ENCODE data around the gene CITED4.
A peak's percentile ranks its signal among the peaks of the same experiment; 100 is the strongest.

CITED4 gene

GRCh38 chr1:40856656-40857302 is 5.4 kb downstream of the CITED4 start:
- no peak overlapping the region for H3K4ac ChIP-seq (ENCODE audit: low read depth, low read length)
- H3K79me1 ChIP-seq (ENCODE audit: low read length): no peaks in the 10 kb centered on the region
- H2BK15ac ChIP-seq (replicated peaks; ENCODE audit: low read depth): no peak overlapping the region
- no peaks in the 10 kb centered on the region for H3K79me2 ChIP-seq (ENCODE audit: control insufficient read depth, insufficient read depth, low read length)
- H3K27me3 ChIP-seq (ENCODE audit: insufficient read depth, low read length, poor library complexity): peaks cover 4% of the 10 kb centered on the region
- no peak overlapping the region for H2BK5ac ChIP-seq (ENCODE audit: low read length)
- no peak overlapping the region for H3K27ac ChIP-seq (ENCODE audit: low read depth, low read length)
- no peak overlapping the region for H2BK120ac ChIP-seq (ENCODE audit: low read depth, low read length)
- no peak overlapping the region for H3K4me3 ChIP-seq (ENCODE audit: low read length)
- no peaks in the 10 kb centered on the region for H3K36me3 ChIP-seq (ENCODE audit: control insufficient read depth, insufficient read depth, low read length)
- no peak overlapping the region for H4K8ac ChIP-seq (ENCODE audit: low read depth, low read length)
- no peak for DNase-seq
- H3K4me1 ChIP-seq (ENCODE audit: control insufficient read depth, low read depth, low read length): no peaks in the 10 kb centered on the region
- no peak overlapping the region for H3K23ac ChIP-seq (ENCODE audit: low read length)
- H3K4me2 ChIP-seq (ENCODE audit: low read length): no peak overlapping the region
- no CpG with 5 or more reads among the region's 9 CpGs for WGBS (ENCODE audit: extremely low coverage, insufficient coverage, low lambda C conversion rate)
- H3K9ac ChIP-seq (ENCODE audit: low read length): no peak overlapping the region
- H3K56ac ChIP-seq (ENCODE audit: low read length): no peak overlapping the region
- no peak overlapping the region for H3K18ac ChIP-seq (ENCODE audit: low read length)
- H4K5ac ChIP-seq (ENCODE audit: low read length): no peak overlapping the region
- no peak overlapping the region for H2AK5ac ChIP-seq (ENCODE audit: low read length)

GRCh38 chr1:40856116-40856515 is 6.0 kb downstream of the CITED4 start:
- Histone ChIP-seq H3K27me3 (ENCODE audit: insufficient read depth, low read length, poor library complexity) (peaks cover 2% of the 10 kb centered on the region), H4K5ac (ENCODE audit: low read length) (no peak overlapping the region), H2AK5ac (ENCODE audit: low read length) (no peak overlapping the region), H3K79me2 (ENCODE audit: control insufficient read depth, insufficient read depth, low read length) (no peaks in the 10 kb centered on the region), H3K4ac (ENCODE audit: low read depth, low read length) (no peak overlapping the region), H3K4me2 (ENCODE audit: low read length) (no peak overlapping the region), H3K56ac (ENCODE audit: low read length) (no peak overlapping the region), H3K23ac (ENCODE audit: low read length) (no peak overlapping the region), H2BK120ac (ENCODE audit: low read depth, low read length) (no peak overlapping the region), H4K8ac (ENCODE audit: low read depth, low read length) (no peak overlapping the region), H3K18ac (ENCODE audit: low read length) (no peak overlapping the region), H3K9ac (ENCODE audit: low read length) (no peak overlapping the region), H3K4me3 (ENCODE audit: low read length) (no peak overlapping the region), H3K27ac (ENCODE audit: low read depth, low read length) (no peak overlapping the region), H2BK5ac (ENCODE audit: low read length) (no peak overlapping the region), H3K4me1 (ENCODE audit: control insufficient read depth, low read depth, low read length) (no peaks in the 10 kb centered on the region), H3K36me3 (ENCODE audit: control insufficient read depth, insufficient read depth, low read length) (no peaks in the 10 kb centered on the region), H2BK15ac (replicated peaks; ENCODE audit: low read depth) (no peak overlapping the region), H3K79me1 (ENCODE audit: low read length) (no peaks in the 10 kb centered on the region)
- no peak for DNase-seq
- WGBS (ENCODE audit: extremely low coverage, insufficient coverage, low lambda C conversion rate): no CpG with 5 or more reads among the region's 3 CpGs

- no CpG with 5 or more reads among the region's 6 CpGs for WGBS (ENCODE audit: extremely low coverage, insufficient coverage, low lambda C conversion rate)
- Histone ChIP-seq H4K8ac (ENCODE audit: low read depth, low read length) (no peak overlapping the region), H2BK15ac (replicated peaks; ENCODE audit: low read depth) (no peak overlapping the region), H3K4ac (ENCODE audit: low read depth, low read length) (no peak overlapping the region), H3K27me3 (ENCODE audit: insufficient read depth, low read length, poor library complexity) (no peaks in the 10 kb centered on the region), H3K4me2 (ENCODE audit: low read length) (no peak overlapping the region), H3K18ac (ENCODE audit: low read length) (no peak overlapping the region), H2BK120ac (ENCODE audit: low read depth, low read length) (no peak overlapping the region), H3K4me3 (ENCODE audit: low read length) (no peak overlapping the region), H3K23ac (ENCODE audit: low read length) (no peak overlapping the region), H3K79me1 (ENCODE audit: low read length) (no peaks in the 10 kb centered on the region), H3K56ac (ENCODE audit: low read length) (no peak overlapping the region), H3K79me2 (ENCODE audit: control insufficient read depth, insufficient read depth, low read length) (no peaks in the 10 kb centered on the region), H2BK5ac (ENCODE audit: low read length) (no peak overlapping the region), H3K9ac (ENCODE audit: low read length) (no peak overlapping the region), H3K27ac (ENCODE audit: low read depth, low read length) (no peak overlapping the region), H3K4me1 (ENCODE audit: control insufficient read depth, low read depth, low read length) (no peaks in the 10 kb centered on the region), H3K36me3 (ENCODE audit: control insufficient read depth, insufficient read depth, low read length) (no peaks in the 10 kb centered on the region), H4K5ac (ENCODE audit: low read length) (no peak overlapping the region), H2AK5ac (ENCODE audit: low read length) (no peak overlapping the region)
- DNase-seq: peak; percentile 58
Measured at GRCh38 chr1:40855513-40855912, 6.7 kb downstream of the CITED4 start.

- no peak overlapping the region for H2AK5ac ChIP-seq (ENCODE audit: low read length)
- H3K23ac ChIP-seq (ENCODE audit: low read length): no peak overlapping the region
- H4K8ac ChIP-seq (ENCODE audit: low read depth, low read length): no peak overlapping the region
- WGBS (ENCODE audit: extremely low coverage, insufficient coverage, low lambda C conversion rate): no CpG with 5 or more reads among the region's 5 CpGs
- H3K36me3 ChIP-seq (ENCODE audit: control insufficient read depth, insufficient read depth, low read length): no peaks in the 10 kb centered on the region
- no peaks in the 10 kb centered on the region for H3K4me1 ChIP-seq (ENCODE audit: control insufficient read depth, low read depth, low read length)
- H3K4ac ChIP-seq (ENCODE audit: low read depth, low read length): no peak overlapping the region
- no peak overlapping the region for H2BK120ac ChIP-seq (ENCODE audit: low read depth, low read length)
- H3K56ac ChIP-seq (ENCODE audit: low read length): no peak overlapping the region
- H3K4me3 ChIP-seq (ENCODE audit: low read length): no peak overlapping the region
- no peak overlapping the region for H2BK15ac ChIP-seq (replicated peaks; ENCODE audit: low read depth)
- no peak overlapping the region for H2BK5ac ChIP-seq (ENCODE audit: low read length)
- no peak overlapping the region for H4K5ac ChIP-seq (ENCODE audit: low read length)
- H3K79me1 ChIP-seq (ENCODE audit: low read length): no peaks in the 10 kb centered on the region
- H3K79me2 ChIP-seq (ENCODE audit: control insufficient read depth, insufficient read depth, low read length): no peaks in the 10 kb centered on the region
- H3K27me3 ChIP-seq (ENCODE audit: insufficient read depth, low read length, poor library complexity): no peaks in the 10 kb centered on the region
- no peak overlapping the region for H3K27ac ChIP-seq (ENCODE audit: low read depth, low read length)
- H3K4me2 ChIP-seq (ENCODE audit: low read length): no peak overlapping the region
- no peak overlapping the region for H3K18ac ChIP-seq (ENCODE audit: low read length)
- H3K9ac ChIP-seq (ENCODE audit: low read length): no peak overlapping the region
- no peak for DNase-seq
Measured at GRCh38 chr1:40853885-40854170, 8.3 kb downstream of the CITED4 start.

GRCh38 chr1:40853113-40853884 is 8.9 kb downstream of the CITED4 start:
- DNase-seq: no peak
- Histone ChIP-seq H3K27me3 (ENCODE audit: insufficient read depth, low read length, poor library complexity) (no peaks in the 10 kb centered on the region), H3K4me3 (ENCODE audit: low read length) (no peak overlapping the region), H3K36me3 (ENCODE audit: control insufficient read depth, insufficient read depth, low read length) (no peaks in the 10 kb centered on the region), H3K4ac (ENCODE audit: low read depth, low read length) (no peak overlapping the region), H3K27ac (ENCODE audit: low read depth, low read length) (no peak overlapping the region), H4K5ac (ENCODE audit: low read length) (no peak overlapping the region), H3K9ac (ENCODE audit: low read length) (no peak overlapping the region), H3K4me2 (ENCODE audit: low read length) (no peak overlapping the region), H2BK120ac (ENCODE audit: low read depth, low read length) (no peak overlapping the region), H3K79me1 (ENCODE audit: low read length) (no peaks in the 10 kb centered on the region), H2BK5ac (ENCODE audit: low read length) (no peak overlapping the region), H3K56ac (ENCODE audit: low read length) (no peak overlapping the region), H3K23ac (ENCODE audit: low read length) (no peak overlapping the region), H2BK15ac (replicated peaks; ENCODE audit: low read depth) (no peak overlapping the region), H4K8ac (ENCODE audit: low read depth, low read length) (no peak overlapping the region), H3K79me2 (ENCODE audit: control insufficient read depth, insufficient read depth, low read length) (no peaks in the 10 kb centered on the region), H3K4me1 (ENCODE audit: control insufficient read depth, low read depth, low read length) (no peaks in the 10 kb centered on the region), H2AK5ac (ENCODE audit: low read length) (no peak overlapping the region), H3K18ac (ENCODE audit: low read length) (no peak overlapping the region)
- WGBS (ENCODE audit: extremely low coverage, insufficient coverage, low lambda C conversion rate): no CpG with 5 or more reads among the region's 13 CpGs

- Histone ChIP-seq H2BK15ac (replicated peaks; ENCODE audit: low read depth) (no peak overlapping the region), H2BK120ac (ENCODE audit: low read depth, low read length) (no peak overlapping the region), H2AK5ac (ENCODE audit: low read length) (no peak overlapping the region), H3K27me3 (ENCODE audit: insufficient read depth, low read length, poor library complexity) (no peaks in the 10 kb centered on the region), H2BK5ac (ENCODE audit: low read length) (no peak overlapping the region), H3K27ac (ENCODE audit: low read depth, low read length) (no peak overlapping the region), H3K4me2 (ENCODE audit: low read length) (no peak overlapping the region), H3K4me1 (ENCODE audit: control insufficient read depth, low read depth, low read length) (no peaks in the 10 kb centered on the region), H4K5ac (ENCODE audit: low read length) (no peak overlapping the region), H3K79me1 (ENCODE audit: low read length) (no peaks in the 10 kb centered on the region), H3K56ac (ENCODE audit: low read length) (no peak overlapping the region), H3K4me3 (ENCODE audit: low read length) (no peak overlapping the region), H3K79me2 (ENCODE audit: control insufficient read depth, insufficient read depth, low read length) (no peaks in the 10 kb centered on the region), H3K9ac (ENCODE audit: low read length) (no peak overlapping the region), H3K23ac (ENCODE audit: low read length) (no peak overlapping the region), H3K4ac (ENCODE audit: low read depth, low read length) (no peak overlapping the region), H3K18ac (ENCODE audit: low read length) (no peak overlapping the region), H3K36me3 (ENCODE audit: control insufficient read depth, insufficient read depth, low read length) (no peaks in the 10 kb centered on the region), H4K8ac (ENCODE audit: low read depth, low read length) (no peak overlapping the region)
- DNase-seq: no peak
- no CpG with 5 or more reads among the region's 6 CpGs for WGBS (ENCODE audit: extremely low coverage, insufficient coverage, low lambda C conversion rate)
Measured at GRCh38 chr1:40851643-40852042, 10.5 kb downstream of the CITED4 start.

Measured in mesendoderm (in vitro differentiated cells).